GM19238 (cell line): ENCODE data around the gene ATP6AP1.

Source experiments
- DNase-seq: peaks from one replicate; pipeline ENCODE4 v3.0.0; 2011; ENCODE audit warnings: low spot score; ENCODE audit not compliant: insufficient read length

The ATP6AP1 gene

DNA sequence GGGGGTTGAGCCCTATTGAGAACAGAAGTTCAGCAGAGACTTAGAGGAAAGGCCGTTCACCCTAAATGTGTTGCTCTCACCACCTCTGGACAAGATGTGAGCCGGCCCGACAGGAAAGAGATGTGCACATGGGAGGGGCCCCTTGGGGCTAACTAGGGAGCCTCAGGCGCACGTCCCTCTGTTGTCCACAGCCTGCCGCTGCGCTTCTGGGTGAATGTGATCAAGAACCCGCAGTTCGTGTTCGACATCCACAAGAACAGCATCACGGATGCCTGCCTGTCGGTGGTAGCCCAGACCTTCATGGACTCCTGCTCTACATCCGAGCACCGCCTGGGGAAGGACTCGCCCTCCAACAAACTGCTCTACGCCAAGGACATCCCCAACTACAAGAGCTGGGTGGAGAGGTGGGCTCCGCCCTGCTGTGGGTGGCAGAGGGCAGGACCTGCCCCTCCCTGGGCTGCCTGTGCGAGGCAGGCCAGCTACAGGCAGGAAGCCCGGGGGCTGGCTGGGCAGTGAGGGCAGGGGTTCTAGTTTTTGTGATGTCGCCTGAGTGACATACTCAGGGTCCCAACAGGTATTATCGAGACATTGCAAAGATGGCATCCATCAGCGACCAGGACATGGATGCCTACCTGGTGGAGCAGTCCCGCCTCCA, 42.6 kb downstream of the ATP6AP1 start:
- DNase-seq: no peak

DNA sequence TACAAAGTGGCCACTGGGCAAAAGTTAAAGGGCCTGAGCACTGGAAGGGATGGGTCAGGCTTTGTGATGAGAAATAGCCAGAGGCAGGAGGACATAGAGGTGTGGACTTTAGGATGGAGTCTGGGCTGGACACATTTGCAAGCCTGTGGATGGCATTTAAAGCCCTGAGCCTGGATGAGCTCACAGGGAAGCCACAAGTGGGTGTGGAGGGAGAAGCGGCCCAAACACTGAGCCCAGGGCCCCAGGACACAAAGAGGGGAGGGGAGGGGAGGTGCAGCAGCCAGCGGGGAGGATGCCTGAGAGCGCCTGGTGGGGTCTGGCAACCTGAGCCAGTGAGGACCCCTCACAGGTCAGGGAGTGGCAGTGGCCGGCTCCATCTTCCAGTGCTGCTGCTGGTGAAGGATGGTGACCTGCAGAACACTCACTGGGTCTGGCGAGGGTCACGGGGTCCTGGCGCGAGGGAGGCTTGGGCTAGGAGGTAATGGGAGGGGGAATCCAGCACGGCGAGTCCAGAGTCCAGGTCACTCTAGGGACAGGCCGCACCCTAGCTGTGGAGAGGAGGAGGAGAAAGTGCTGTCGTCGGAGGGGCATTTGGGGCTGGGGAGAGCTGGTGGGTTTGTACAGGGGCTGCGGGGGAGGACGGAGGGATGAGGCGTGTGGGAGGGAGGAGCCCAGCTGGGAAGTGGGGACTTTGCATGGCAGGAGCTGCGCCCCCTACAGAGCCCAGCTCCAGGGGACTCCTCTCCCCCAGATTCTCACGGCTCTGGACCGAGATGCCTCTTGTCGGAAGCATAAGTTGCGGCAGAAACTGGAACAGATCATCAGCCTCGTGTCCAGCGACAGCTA, 43.6 kb downstream of the ATP6AP1 start:
- no peak for DNase-seq

DNA sequence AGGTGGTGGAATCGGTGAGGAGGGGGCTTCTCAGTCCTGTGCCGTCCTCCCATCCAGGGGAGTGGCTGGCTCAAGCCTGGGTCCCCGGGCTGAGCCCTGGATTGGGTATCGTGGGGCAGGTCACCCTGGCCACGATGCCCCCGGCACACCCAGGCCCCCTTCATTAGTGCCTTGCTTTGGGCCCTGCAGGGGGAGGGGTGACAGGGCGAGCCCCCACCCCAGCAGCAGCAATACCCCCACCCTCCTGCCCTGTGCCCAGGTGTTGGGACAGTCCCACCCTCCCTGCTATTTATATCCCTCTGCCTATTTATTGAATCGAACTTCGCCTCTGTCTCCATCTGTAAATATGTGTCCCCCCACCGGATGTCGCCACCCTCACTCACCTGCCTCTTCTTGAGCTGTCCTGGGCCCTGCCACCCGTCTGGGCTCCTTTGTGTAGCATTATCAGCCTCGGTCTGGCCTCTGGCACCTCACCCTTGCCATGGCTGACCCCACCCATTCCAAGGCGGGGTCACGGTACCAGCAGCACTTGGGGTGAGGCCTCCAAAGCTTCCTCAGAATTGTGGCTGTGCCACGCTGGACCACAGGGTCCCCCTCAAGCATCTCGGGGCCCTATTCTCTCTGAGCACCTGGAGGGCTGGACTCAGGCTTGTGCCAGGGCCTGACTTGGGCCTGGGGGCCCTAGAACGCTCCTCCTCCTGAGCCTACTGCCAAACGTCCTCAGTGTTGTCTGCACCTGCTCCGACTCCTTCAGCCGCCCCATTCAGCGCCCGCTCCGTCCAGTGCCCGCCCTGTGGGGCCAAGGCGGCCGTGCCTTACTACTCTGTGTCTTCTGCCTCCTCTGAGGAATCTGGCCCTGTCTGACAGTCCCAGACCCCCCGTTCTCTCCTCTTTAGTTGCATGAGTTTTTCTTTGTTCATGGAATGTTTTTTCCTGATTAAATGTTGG, 44.5 kb downstream of the ATP6AP1 start:
- no peak for DNase-seq

DNA sequence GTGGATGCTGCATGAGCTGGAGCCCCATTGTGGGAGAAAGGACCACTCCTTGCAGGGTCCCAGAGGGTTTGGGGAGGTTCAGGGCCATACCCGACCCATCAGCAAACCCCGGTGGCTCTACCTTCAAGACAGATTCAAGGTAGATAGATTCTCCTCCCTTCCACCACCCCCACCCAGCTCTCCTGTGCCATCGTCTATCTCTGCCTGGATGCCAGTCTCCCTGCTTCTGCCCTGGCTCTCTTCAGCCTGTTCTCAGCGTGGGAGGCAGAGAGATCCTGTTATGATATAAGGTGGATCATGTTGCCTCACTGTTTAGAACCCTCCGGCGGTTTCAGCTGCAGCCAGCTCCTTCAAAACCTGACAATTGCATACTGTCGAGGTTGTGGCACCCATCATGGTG, 45.2 kb downstream of the ATP6AP1 start:
- no peak for DNase-seq

DNA sequence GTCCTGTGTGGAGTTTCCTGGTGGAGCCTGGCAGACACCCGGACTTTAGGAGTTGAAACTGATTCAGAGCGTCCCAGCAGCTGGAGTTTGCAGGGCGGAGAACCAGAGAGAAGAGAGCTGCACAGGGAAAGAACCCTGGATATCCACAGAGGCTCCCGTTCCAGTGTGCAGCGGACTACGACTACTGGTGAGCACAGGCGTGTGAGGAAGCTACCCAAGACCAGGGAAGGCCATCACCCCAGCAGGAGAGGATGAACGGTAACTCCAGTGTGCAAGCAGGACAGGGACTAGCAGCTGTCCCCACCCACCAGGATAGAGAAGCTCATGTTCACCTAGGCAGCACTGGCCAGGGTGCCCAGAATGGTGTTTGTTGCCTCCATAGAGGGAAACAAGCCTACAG, 48.3 kb downstream of the ATP6AP1 start:
- no peak for DNase-seq

DNA sequence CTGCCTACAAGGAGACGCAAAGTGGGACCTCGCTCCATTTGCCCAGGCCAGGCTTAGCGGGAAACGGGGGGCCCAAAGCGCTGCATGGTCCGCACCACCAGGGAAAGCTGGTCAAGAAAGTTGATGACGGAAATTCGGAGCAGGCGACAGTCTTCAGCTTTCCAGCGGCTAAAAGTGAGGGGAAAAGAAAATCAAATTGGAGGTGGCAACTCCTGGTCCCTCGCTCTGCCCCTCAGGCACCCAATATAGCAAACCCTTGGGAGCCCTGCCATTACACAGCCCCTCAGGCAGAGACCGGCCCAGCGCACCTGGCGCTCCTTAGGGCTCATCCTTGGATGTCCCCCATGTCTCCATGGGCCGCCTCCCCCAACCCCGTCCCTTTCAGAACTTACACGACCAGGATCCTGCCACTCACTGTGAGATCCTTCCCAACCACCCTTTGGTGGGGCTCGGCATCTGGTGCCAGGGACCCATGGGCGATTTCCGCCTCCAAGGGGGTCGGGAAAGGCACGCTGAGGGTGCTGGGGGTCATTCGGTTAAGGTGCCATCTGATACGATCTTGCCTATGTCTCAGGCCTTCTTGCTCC, 49.5 kb downstream of the ATP6AP1 start:
- DNase-seq: no peak

DNA sequence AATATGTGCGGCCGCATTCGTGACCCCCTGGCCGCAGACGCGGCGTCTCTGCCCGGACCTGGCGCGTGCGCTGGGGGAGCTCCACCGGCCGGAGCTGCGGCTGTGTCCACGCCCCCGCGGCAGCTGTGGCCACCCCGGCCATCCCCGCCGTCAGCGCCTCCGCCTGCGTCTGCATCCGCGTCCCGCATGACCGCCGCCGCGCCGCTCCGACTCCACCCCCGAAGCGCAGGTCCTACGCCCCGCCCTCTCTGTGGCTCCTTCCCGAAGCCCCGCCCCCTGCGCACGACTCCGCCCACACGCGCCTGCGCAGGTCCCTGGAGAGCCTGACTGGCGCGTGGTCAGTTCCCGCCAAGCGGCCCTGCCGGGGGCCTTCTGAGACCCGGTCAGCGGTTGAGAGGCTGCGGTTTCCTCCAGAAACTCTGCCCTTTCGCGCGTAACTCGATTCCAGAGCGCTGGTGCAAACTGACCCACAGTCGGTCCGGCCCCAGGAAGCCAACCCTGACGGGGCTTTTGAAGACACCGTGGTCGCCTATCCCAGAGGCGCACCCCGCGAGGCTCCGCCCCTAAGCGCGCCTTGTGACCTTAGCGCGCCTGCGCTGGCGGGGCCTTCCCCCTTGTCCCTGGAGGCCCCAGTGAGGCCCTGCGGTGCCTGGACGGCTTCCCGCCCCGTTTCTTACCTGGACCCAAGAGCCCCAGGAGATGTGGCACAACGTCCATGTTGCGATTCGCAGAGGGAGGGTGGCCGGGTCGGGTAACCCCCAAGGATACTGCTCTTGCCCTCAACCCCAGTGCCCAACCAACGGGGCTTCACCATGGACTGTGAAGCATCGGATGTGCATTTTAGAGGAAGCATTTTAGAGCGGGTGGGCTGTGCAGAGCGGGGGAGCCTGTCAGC, 50.5 kb downstream of the ATP6AP1 start, which contains the start of gene LAGE3:
TSS of gene LAGE3 (minus strand) at position 554 of the 895 bp plus-strand sequence. CDS start at position 188, 366 bp downstream.
- peak; percentile 92 for DNase-seq

DNA sequence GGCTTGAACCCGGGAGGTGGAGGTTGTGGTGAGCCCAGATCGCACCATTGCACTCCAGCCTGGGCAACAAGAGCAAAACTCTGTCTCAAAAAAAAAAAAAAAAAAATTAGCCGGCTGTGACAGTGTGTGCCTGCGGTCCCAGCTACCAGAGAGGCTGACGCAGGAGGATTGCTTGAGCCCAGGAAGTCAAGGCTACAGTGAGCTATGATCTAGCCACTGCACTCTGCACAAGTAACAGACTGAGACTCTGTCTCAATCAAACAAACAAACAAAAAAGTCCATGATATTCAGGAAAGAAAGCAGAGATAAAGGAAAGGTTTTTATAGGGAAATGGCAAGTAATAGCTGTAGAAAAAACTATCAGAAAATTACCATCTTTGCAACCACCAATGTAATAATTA, 52.7 kb downstream of the ATP6AP1 start:
- DNase-seq: no peak

DNA sequence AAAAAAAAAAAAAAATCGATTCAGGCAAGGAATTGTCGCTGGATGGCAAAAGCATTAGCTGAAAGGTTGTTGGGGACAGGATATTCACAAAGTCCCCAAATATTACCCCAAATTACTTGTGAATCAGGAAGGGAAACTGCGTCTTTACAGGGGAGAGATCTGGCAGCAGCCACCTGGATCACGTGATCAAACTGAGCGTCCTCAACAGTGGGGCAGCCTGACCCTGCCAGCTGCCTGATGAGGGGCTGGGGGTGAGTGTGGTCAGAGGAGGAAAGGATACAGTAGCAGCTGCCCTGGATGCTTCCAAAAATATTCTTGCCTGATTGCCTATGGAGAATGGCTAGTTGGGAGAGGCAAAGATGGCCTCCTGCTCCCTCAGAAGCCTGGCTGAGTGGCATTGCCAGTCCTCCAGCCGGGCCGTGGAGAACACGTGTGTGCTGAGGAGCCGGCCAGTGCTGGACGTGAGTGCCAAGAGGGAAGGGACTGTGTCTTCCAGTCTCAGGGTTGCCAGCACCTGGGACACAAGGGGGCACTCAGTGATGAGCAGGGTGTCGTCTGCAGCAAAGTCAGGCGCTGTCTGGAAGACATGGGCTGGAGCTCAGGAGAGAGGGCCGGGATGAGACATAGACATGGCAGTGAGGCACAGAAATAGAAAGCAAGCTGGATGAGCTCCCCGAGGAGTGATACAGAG, 53.6 kb downstream of the ATP6AP1 start:
- DNase-seq: no peak

DNA sequence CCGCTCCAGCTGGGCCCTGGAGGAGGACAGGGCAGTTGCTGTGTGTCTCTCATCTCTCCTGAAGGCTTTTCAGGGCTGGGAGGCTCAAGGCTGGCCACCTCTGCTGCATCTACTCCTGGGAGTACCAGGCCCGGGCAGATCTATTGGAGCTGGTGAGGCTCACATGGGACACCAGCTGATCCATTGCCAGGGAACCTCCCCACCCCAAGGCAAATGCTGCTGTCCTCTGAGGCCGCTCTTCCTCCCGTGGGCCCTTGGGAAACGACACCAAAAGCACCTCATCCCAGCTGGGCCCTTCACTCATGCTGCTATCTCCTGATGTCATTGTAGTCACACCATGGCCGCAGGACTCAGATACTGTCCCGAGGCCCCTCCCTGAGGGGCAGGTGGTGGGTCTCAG, 54.3 kb downstream of the ATP6AP1 start:
- no peak for DNase-seq

DNA sequence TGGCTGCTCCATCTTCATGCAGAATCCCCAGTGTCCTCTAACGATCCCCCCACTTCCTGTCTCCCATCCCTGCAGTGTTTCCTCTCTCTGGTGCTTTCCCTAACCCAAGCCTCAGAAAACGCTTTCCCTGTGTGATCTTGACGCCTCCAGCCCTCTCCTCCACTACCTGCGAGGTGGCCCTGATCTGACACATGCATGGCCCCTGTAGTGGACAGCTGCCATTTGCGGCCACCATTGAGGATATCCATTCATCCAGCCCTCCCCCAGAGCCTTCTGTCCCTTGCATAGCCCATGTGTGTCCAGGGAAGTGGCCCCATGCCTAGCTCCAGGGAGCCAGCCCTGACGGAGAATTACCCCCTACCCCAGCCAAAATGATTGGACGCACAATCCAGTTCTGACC, 54.8 kb downstream of the ATP6AP1 start:
- DNase-seq: no peak

DNA sequence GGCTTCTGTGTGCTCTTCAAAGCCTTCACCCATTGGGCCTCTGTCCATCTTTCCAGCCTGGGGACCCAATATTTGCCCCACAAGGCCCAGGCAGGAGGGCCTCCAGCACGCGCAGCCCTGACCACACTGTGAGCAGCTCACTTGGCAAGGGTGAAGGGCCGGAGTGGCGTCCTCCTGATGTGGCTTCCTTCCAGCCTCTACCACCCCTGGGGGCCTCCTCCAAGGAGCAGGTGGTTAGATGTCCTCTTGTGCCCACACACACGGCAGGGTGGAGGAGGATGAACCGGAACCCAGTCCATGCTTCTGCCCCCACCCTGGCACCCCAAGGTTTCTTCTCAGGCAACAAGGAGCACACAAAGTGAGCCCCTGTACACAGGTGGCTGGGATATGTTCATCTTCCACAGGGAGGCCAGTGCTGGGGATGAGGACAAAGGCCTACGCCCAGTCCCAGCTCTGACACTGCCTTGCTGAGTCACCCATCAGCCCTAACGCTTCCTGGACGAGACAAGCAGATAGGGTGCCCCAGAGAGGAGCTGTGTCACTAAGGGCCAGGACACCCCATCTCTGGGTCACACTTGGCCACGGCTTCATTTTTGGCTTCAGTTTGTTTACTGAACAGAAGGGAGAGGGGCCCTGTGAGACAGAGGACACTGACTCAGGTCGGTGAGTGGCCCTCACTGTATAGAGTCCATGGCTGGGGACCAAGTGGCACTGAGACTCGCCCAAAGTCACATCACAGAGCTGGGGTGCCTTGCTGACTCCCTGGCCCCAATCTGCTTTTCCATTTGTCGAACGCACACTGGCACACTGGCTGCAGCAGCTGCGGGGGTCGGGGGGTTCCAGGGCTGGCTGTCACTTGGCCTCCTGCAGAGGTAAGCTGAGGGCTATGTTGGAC, 56.0 kb downstream of the ATP6AP1 start:
- DNase-seq: no peak

DNA sequence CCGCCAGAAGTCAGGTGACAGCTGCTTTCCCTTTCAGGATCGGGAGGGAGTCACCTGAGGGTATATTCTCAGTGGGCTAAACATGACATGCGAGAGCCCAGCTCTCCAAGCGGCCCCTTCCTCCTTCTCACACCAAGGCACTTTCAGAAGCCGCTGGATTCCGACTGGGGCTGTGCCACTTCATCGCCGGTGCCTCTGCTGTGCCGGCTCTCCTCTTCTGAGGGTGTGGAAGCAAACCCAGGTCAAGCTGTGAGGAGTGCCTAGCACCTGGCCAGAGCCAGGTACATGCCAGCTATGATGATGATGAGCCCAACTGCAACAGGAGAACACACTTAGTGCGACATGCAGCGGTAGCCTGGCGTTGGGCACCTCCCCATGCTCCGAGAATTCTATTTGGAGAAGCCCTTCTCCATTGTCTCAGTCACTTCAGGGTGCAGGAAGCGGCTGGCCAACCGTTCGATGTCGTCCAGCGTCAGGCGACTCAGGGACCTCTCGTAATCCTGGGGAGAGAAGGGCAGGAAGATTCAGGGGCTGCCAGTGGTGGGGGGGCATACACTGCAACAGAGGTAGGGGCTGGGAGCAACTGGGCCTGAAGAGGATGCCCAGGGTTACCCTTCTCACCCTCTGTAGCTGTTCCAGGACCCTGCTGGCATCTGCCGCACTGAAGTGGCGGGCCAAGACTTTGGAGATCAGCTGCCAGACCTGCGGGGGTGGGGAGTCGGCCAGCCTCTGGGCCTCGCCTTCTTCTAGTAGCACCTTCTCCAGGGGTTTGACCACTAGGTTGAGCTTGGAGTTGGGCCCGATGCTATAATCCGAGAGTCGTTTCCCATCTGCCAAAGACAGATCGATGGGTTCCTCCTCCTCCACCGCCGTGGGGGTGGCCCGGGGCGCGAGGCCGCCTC, 56.9 kb downstream of the ATP6AP1 start:
- DNase-seq: no peak

DNA sequence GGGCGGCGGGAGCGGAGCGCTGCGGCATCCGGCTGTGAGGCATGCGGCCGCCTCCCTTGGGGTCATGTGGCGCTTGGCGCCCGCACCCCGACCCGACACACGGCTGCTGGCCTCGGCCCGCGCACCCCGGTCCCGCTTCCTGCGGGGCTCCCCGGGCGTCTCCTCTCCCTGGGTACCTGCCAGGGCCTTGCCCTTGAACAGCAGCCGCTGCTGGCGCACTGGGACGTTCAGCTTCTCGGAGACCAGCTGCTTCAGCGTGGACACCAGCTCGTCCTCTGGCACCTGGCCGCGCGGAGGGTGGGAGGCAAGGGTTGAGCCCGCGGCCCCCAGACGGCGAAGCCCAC, 57.5 kb downstream of the ATP6AP1 start:
- DNase-seq: peak; percentile 39
